ENCODE results near the gene RPTOR.
"Not testable (repeated sequence)": the region's sequence is repeated elsewhere in the genome, so short reads cannot be mapped to it uniquely, and the experiment has no call there.

The RPTOR gene

GRCh38 chr17:80871341-80871740, 326.7 kb downstream of the RPTOR start:
- no peak for FAIRE-seq

GRCh38 chr17:80872001-80872500, 327.4 kb downstream of the RPTOR start:
- FAIRE-seq, result no peak

- no peak for FAIRE-seq
Measured at GRCh38 chr17:80872501-80873306, 328.1 kb downstream of the RPTOR start.

GRCh38 chr17:80873307-80873951, 328.8 kb downstream of the RPTOR start:
- FAIRE-seq, result no peak

GRCh38 chr17:80874866-80875445, 330.3 kb downstream of the RPTOR start:
- FAIRE-seq, result no peak

- FAIRE-seq, result not testable (repeated sequence)
Measured at GRCh38 chr17:80875480-80875995, 330.9 kb downstream of the RPTOR start.

GRCh38 chr17:80876456-80876949, 331.9 kb downstream of the RPTOR start:
- FAIRE-seq, result not testable (repeated sequence)

- no peak for FAIRE-seq
Measured at GRCh38 chr17:80876950-80877728, 332.5 kb downstream of the RPTOR start.

GRCh38 chr17:80877729-80878303, 333.2 kb downstream of the RPTOR start:
- no peak for FAIRE-seq

- no peak for FAIRE-seq
Measured at GRCh38 chr17:80878876-80879722, 334.5 kb downstream of the RPTOR start.

- no peak for FAIRE-seq
Measured at GRCh38 chr17:80879723-80880647, 335.3 kb downstream of the RPTOR start.

GRCh38 chr17:80880648-80880985, 336.0 kb downstream of the RPTOR start:
- no peak for FAIRE-seq

GRCh38 chr17:80881306-80881705, 336.7 kb downstream of the RPTOR start:
- no peak for FAIRE-seq

GRCh38 chr17:80882323-80882722, 337.7 kb downstream of the RPTOR start:
- FAIRE-seq, result no peak

GRCh38 chr17:80882926-80883685, 338.5 kb downstream of the RPTOR start:
- no peak for FAIRE-seq

- FAIRE-seq, result no peak
Measured at GRCh38 chr17:80883831-80884735, 339.4 kb downstream of the RPTOR start.

- no peak for FAIRE-seq
Measured at GRCh38 chr17:80884811-80885210, 340.2 kb downstream of the RPTOR start.

- no peak for FAIRE-seq
Measured at GRCh38 chr17:80885947-80886582, 341.4 kb downstream of the RPTOR start.

All from endometrium (tissue), 2 donors.